ENCODE results near the gene ALDH5A1. TPM values are rescaled to one million over a fixed set of nuclear protein-coding genes. Genes with fewer than 3 reads are reported as not detected.

ALDH5A1 gene
- polyA plus RNA-seq (2014; cell fraction: cytosol; rRNA removed), result 6.5 and 6.6 TPM in 2 replicates
- 3.9 and 5.0 TPM in 2 replicates for polyA plus RNA-seq (2014; cell fraction: nucleus; rRNA removed)

- DNase-seq (ENCODE audit: low spot score), result peak; percentile 69
These were observed at the start of gene ALDH5A1 for GRCh38 chr6:24494821-24495795. ALDH5A1 (plus strand) TSS chr6:24494969; CDS start chr6:24494997, 28 bp downstream.

GRCh38 chr6:24445704-24446103 is 49.1 kb upstream of the ALDH5A1 start:
- no peak for DNase-seq (ENCODE audit: low spot score)

- DNase-seq (ENCODE audit: low spot score), result no peak
These were observed 48.1 kb upstream of the ALDH5A1 start for GRCh38 chr6:24446670-24447069.

- no peak for DNase-seq (ENCODE audit: low spot score)
These were observed 46.4 kb upstream of the ALDH5A1 start for GRCh38 chr6:24448396-24448795.

GRCh38 chr6:24448828-24449525 is 45.8 kb upstream of the ALDH5A1 start:
- no peak for DNase-seq (ENCODE audit: low spot score)

- no peak for DNase-seq (ENCODE audit: low spot score)
These were observed 43.0 kb upstream of the ALDH5A1 start for GRCh38 chr6:24451581-24452388.

GRCh38 chr6:24453921-24454320 is 40.8 kb upstream of the ALDH5A1 start:
- no peak for DNase-seq (ENCODE audit: low spot score)

GRCh38 chr6:24454452-24454851 is 40.3 kb upstream of the ALDH5A1 start:
- peak; percentile 10 for DNase-seq (ENCODE audit: low spot score)

GRCh38 chr6:24455061-24455460 is 39.7 kb upstream of the ALDH5A1 start:
- DNase-seq (ENCODE audit: low spot score), result no peak

- no peak for DNase-seq (ENCODE audit: low spot score)
These were observed 36.6 kb upstream of the ALDH5A1 start for GRCh38 chr6:24458134-24458533.

- DNase-seq (ENCODE audit: low spot score), result no peak
These were observed 35.8 kb upstream of the ALDH5A1 start for GRCh38 chr6:24458941-24459340.

GRCh38 chr6:24460966-24461365 is 33.8 kb upstream of the ALDH5A1 start:
- no peak for DNase-seq (ENCODE audit: low spot score)

- no peak for DNase-seq (ENCODE audit: low spot score)
These were observed 30.3 kb upstream of the ALDH5A1 start for GRCh38 chr6:24464253-24465038.

GRCh38 chr6:24469811-24470210 is 25.0 kb upstream of the ALDH5A1 start:
- DNase-seq (ENCODE audit: low spot score), result no peak

GRCh38 chr6:24472181-24472580 is 22.6 kb upstream of the ALDH5A1 start:
- no peak for DNase-seq (ENCODE audit: low spot score)

- DNase-seq (ENCODE audit: low spot score), result no peak
These were observed 18.1 kb upstream of the ALDH5A1 start for GRCh38 chr6:24476631-24477030.

GRCh38 chr6:24477070-24477469 is 17.7 kb upstream of the ALDH5A1 start:
- DNase-seq (ENCODE audit: low spot score), result no peak

GRCh38 chr6:24478903-24479302 is 15.9 kb upstream of the ALDH5A1 start:
- no peak for DNase-seq (ENCODE audit: low spot score)

GRCh38 chr6:24480705-24481104 is 14.1 kb upstream of the ALDH5A1 start:
- no peak for DNase-seq (ENCODE audit: low spot score)

- DNase-seq (ENCODE audit: low spot score), result no peak
These were observed 13.3 kb upstream of the ALDH5A1 start for GRCh38 chr6:24481449-24481848.

Measured in SK-N-DZ (cell line).